Mucosa of gallbladder (tissue), 1 donor: ENCODE data around the gene KRTAP5-5. TPM values are rescaled to one million over a fixed set of nuclear protein-coding genes. Genes with fewer than 3 reads are reported as not detected.
"Not testable (repeated sequence)": the region's sequence is repeated elsewhere in the genome, so short reads cannot be mapped to it uniquely, and the experiment has no call there.

Experiments
- DNase-seq: peaks from one replicate; pipeline ENCODE4 v3.0.0-alpha.2; 2020; ENCODE audit warnings: low spot score
- total RNA-seq: library from RNA; stranded (reverse); gene quantifications from one replicate; pipeline ENCODE4 v1.2.1, GENCODE V29; 2021
- donor health status: DM: no; HTN: no; CAD: no.

The KRTAP5-5 gene
- total RNA-seq, 1 donor from 2014 or later = 1.6 TPM

DNA sequence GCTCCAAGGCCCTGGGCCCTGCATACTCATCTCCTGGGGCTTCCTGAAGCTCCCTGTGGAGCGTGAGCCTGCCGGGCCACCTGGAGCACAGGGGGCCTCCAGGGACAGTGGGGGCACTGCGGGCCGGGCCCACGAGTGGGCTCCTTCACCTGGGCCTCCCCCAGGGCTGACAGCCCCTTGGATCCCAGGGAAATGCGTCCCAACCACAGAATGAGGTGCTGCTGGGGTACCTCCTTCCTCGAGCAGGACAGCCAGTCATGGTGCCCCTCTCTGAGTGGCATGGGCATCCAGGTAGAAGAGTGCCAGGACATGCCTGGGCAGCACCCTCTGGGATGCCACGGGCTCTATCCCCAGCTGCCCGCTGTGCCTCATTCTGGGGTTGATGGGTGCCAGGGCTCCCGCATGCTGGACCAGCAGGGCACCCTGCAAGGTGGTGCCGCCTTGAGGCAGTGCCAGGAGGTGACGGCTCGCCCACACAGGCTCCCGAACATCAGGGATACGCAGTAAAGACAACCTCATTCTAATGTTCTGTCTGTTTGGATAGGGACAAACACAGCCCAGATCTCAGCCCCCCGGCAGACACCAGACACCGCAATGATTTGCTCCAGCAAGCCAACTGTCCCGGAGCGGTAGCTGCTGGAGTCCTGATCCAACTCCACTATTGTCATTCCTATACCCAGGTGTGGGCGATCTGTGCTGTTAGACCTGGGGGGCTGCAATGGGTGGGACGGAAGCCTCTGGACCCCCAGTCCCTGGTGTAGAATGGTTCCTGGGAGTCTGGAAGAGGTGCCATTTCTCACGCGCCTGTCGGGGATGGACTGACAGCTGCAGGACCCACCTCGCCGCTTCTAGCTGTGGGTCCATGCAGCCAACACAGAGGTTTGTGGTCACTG, 25.8 kb downstream of the KRTAP5-5 start:
- DNase-seq = no peak

DNA sequence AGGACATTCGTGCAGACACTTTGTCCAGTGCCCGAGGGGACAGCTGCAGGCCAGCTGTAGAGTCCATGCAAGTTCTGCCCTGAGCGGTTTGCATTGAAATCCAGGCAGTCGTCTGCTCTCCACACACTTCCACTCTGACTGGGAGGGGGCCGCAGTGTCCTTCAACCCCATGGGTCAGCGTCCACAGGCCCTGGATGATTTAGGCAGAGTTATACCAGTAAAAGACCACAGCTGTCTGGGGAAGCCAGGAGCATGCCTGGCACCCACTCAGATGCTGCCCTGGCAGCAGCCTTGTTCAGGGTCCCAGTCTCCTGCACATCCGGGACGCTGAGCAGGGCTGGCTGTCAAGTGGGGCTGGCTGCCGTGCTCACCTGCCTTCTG, 26.5 kb downstream of the KRTAP5-5 start:
- no peak for DNase-seq

- no peak for DNase-seq
Measured at GRCh38 chr11:1656670-1657069, 27.1 kb downstream of the KRTAP5-5 start.

DNA sequence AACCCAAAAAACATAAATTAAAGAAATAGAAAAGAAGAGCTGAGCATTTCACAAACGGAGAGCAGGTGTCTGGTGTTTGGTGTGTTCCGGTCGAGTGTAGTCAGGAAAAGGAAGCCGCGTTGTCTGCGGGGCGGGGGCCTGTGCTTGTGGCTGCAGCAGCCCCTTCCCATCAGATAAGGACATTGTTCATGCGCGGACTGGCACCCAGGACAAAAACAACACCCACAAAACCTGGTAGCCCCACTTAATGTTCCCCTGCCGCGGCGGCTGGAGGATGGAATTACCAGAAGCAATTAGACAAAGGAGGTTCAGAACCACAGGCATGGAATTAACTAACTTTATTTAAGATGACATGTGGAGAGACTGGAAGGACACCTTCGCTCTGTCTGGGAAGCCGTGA, 29.9 kb downstream of the KRTAP5-5 start:
- DNase-seq = no peak

GRCh38 chr11:1660111-1660867, 30.7 kb downstream of the KRTAP5-5 start:
- DNase-seq = no peak

GRCh38 chr11:1661454-1662269, 32.1 kb downstream of the KRTAP5-5 start:
- DNase-seq = not testable (repeated sequence)

- not testable (repeated sequence) for DNase-seq
Measured at GRCh38 chr11:1662699-1663283, 33.2 kb downstream of the KRTAP5-5 start.

DNA sequence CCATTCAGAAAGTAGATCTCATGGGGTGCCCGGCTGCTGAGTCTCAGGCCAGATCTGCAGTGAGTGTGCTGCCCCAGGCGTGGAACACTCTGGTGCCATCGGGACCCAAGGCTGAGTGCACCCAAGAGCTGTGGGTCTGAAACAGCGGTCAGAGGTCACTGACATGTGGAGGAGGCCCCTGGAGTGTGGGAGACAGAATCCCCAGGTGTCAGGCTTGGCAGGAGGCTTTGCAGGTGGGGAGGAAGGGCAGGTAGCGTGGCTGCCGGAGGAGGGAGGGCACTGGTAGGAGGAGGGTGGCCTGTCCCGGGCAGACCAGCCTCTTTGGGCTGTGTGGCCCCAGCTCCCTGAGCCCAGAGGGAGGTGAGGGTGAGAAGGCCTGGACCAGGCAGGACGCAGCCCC, 35.7 kb downstream of the KRTAP5-5 start:
- DNase-seq = no peak

- DNase-seq = no peak
Measured at GRCh38 chr11:1667121-1667850, 37.7 kb downstream of the KRTAP5-5 start.

- DNase-seq = no peak
Measured at GRCh38 chr11:1667906-1668305, 38.3 kb downstream of the KRTAP5-5 start.

- DNase-seq = no peak
Measured at GRCh38 chr11:1668911-1669473, 39.4 kb downstream of the KRTAP5-5 start.

DNA sequence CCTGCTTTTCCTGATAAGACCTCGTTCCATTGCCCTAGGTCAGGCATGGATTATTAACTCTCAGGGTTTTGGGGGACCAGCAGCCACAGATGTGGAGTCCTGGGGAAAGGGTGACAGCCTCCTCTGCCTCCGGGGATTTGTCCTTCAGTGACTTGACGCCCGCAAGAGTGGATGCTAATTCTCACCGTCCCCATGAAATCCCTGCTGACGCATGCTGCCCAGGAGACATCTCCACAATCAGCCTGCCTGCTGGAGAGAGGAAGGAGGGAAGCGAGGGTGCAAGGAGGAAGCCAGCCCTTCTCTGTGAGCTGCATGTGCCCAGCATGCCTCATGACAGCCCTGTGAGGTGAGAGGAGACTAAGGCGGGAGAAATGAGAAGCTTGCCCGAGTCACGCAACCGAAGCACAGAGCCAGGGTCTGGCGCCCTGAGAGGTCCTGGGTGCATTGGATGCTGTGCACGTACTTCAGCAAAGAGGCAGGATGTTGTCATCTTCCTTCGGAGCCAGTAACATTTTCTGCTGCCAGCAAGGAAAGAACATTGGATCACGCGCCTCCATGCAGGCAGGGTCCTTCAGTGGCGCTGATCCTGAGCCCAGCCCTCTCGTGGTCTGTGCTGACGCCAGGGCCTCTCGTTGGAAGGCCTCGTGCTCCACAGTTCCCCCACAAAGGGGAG, 40.1 kb downstream of the KRTAP5-5 start:
- DNase-seq = peak; percentile 36

GRCh38 chr11:1670457-1670856, 40.9 kb downstream of the KRTAP5-5 start:
- DNase-seq = not testable (repeated sequence)

- DNase-seq = no peak
Measured at GRCh38 chr11:1670905-1671371, 41.4 kb downstream of the KRTAP5-5 start.

DNA sequence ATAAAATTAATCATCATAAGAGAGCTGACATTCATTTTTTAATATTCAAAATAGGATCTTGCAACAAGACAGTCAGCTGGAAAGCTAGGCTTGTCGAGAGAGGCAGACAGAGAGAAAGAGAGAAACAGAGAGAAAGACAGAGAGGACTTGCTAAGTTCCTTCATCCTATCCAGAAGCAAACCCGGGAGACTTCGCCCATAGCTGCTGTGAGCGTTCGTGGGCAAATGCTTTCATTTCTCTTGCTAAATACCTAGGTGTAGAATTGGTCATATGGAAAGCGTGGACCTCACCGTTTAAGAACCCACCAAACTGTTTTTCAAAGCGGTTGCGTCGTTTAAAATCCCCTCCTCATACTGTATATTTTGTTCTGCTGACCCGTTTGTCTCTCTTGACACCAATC, 42.1 kb downstream of the KRTAP5-5 start:
- no peak for DNase-seq

DNA sequence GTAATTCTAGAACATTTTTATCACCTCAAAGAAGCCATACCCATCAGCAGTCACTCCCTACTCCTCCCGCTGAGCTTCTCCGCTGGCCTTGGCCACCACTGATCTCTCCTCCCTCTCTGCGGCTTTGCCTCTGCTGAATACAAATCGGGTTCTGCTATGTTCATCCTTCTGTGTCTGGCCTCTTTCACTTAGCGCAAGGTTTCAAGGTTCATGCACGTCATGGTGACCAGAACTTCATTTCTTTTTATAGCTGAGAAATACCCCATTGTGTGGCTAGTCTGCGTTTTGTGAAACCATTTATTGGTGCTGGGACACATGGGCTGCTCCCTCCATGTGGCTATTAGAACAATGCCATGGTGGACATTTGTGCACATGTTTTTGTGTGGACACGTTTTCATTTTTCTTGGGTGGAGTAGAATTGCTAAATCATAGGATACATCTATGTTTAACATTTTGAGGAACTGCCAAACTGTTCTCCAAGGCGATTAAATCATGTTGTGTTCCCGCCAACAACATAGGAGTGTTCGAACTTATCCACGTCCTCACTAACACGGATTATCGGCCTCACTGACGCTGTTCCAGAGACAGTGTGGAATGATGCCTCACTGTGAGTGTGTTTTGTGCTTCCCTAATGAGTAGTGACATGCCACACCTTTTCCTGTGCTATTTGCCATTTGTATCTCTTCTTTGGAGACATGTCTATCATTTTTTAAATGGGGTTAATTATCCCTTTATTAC, 43.2 kb downstream of the KRTAP5-5 start:
- DNase-seq = no peak

- DNase-seq = no peak
Measured at GRCh38 chr11:1673446-1674172, 44.0 kb downstream of the KRTAP5-5 start.
